Measurements from ENCODE around the gene SUN5.
"Not testable (repeated sequence)": the region's sequence is repeated elsewhere in the genome, so short reads cannot be mapped to it uniquely, and the experiment has no call there.

DNA sequence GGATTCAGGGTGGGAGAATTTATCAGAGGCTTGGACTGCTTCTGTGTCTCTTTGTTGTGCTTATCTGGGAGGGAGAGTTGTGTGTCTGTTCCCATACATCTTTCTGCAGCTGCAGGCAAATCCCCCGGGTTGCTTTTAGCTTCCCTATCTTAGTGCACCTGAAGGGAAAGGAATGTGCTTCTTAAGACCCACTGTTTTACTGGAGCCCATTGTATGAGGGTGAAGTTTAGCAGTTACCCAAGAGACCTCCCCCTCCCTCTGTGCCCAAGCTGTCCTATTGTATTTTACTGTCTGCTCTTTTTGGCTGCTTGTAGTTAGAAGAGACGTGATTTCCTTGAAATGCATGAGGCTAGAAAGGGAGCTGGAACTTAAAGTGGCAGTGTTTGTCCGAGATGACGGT, 53.7 kb downstream of the SUN5 start:
- TF ChIP-seq ESRRA (IDR thresholded peaks at IDR 0.05; ENCODE audit: borderline replicate concordance, low read length); CEBPB (IDR thresholded peaks at IDR 0.05): not testable (repeated sequence)
- TF ChIP-seq, protein P1, sequence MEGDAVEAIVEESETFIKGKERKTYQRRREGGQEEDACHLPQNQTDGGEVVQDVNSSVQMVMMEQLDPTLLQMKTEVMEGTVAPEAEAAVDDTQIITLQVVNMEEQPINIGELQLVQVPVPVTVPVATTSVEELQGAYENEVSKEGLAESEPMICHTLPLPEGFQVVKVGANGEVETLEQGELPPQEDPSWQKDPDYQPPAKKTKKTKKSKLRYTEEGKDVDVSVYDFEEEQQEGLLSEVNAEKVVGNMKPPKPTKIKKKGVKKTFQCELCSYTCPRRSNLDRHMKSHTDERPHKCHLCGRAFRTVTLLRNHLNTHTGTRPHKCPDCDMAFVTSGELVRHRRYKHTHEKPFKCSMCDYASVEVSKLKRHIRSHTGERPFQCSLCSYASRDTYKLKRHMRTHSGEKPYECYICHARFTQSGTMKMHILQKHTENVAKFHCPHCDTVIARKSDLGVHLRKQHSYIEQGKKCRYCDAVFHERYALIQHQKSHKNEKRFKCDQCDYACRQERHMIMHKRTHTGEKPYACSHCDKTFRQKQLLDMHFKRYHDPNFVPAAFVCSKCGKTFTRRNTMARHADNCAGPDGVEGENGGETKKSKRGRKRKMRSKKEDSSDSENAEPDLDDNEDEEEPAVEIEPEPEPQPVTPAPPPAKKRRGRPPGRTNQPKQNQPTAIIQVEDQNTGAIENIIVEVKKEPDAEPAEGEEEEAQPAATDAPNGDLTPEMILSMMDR (IDR thresholded peaks at IDR 0.05) = not testable (repeated sequence)

Data from A549 (cell line).